M059J (cell line): ENCODE measurements around the gene P2RY2. TPM values are rescaled to one million over a fixed set of nuclear protein-coding genes. Genes with fewer than 3 reads are reported as not detected.

ENCODE experiments used
- DNase-seq: peaks from one replicate; pipeline ENCODE4 v3.0.0-alpha.2; 2012; ENCODE audit warnings: low read depth
- total RNA-seq: library from RNA; depleted of rRNA; stranded (reverse); fragments of >200 nt; shearing (Covaris generic); gene quantifications from 2 replicates; pipeline ENCODE4 v1.2.3, GENCODE V29; 2014; rRNA removed

Gene P2RY2
- total RNA-seq, 1 experiment from 2014 or later, result 0.84 TPM

DNA sequence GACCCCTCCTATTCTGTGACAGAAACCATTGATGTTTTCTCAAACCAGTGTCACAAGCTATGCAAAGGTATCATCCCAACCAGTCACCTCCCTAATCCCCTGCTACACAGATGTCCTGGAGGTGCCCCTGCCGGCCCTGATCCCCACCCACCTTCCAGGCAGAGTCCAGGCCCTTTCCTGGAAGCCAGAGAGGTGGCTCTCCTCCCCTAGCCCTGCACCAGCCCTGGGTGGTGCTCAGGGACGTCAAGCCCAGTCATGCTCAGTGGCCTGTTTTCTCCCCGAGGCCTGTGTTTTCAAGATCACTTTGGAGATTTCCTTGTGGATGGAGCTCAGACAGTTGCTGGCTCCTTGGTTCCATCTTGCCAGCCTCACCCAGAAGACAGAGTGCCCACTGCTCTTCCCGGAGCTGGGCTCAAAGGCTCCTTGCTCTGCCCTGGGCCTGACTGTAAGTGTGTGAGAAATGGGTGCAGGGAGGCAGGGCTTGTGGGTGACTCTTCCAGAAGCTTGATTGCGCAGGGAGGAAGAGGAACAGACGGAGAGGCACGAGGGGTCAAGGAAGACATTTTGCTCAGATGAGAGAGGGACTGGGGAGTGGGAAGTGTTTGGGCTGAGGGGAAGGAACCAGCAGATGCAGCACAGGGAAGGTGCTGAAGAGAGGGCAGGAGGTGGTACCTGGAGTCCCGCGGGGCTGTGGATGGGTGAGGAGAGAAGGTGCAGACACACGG lies 65.4 kb downstream of the P2RY2 start:
- no peak for DNase-seq

DNA sequence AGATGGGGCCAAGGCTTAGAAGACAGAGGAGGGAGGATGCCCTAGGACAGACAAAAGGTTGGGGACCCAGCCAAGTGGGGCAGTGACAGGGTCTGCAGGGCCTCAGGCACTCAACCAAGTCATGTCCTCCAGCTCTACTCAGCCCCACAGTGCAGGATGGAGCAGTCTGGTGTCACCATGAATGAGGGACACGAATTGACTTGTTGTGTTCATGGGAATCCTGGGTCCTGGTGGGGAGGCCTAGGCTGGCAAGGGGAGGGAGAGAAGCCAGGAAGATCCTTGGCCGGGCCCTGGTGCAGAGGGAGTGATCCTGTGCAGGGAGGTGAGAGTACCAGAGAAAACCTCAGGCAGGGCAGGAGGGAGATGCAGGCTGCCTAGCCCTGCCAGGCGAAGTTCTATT lies 66.0 kb downstream of the P2RY2 start:
- no peak for DNase-seq

GRCh38 chr11:73285721-73286120 lies 67.6 kb downstream of the P2RY2 start:
- no peak for DNase-seq

Other genes starting within 250 kb of the P2RY2 start
- 6.6 and 10.3 TPM in 2 replicates for gene FCHSD2, start 76.0 kb upstream of the P2RY2 start, total RNA-seq
- 3.3 and 5.6 TPM in 2 replicates for gene P2RY6, start 54.1 kb downstream of the P2RY2 start, total RNA-seq
- gene ARHGEF17, start 90.0 kb downstream of the P2RY2 start, total RNA-seq, result 6.0 and 17.5 TPM in 2 replicates
- gene RELT, start 158.1 kb downstream of the P2RY2 start, total RNA-seq, result 6.6 and 10.8 TPM in 2 replicates